Activated naive CD4-positive, alpha-beta T cell (primary cell): ENCODE results near the gene POLA2.

ENCODE experiments used
- DNase-seq, 4 experiments: peaks; one replicate each; lab custom pipeline; 2025; lab: John Stamatoyannopoulos, UW

POLA2 gene

DNA sequence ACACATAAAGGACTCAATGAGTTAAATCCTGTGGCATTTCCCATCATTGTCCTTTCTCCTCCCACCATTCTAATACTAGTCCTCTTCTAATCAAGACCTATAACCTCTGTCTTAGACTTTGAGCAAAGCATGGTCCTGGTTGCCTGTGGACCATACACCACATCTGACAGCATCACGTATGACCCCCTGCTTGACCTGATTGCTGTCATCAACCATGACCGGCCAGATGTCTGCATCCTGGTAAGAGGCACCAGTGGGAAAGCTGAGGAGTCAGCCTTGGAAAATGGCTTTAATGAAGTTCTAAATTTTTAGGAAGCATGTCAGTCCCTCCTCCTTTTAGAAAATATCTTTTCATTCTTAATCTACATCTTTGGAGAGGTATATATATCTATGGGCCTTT is 25.8 kb downstream of the POLA2 start:
- DNase-seq = no peak

- no peak for DNase-seq
These were observed 27.2 kb downstream of the POLA2 start for GRCh38 chr11:65288706-65289536.

DNA sequence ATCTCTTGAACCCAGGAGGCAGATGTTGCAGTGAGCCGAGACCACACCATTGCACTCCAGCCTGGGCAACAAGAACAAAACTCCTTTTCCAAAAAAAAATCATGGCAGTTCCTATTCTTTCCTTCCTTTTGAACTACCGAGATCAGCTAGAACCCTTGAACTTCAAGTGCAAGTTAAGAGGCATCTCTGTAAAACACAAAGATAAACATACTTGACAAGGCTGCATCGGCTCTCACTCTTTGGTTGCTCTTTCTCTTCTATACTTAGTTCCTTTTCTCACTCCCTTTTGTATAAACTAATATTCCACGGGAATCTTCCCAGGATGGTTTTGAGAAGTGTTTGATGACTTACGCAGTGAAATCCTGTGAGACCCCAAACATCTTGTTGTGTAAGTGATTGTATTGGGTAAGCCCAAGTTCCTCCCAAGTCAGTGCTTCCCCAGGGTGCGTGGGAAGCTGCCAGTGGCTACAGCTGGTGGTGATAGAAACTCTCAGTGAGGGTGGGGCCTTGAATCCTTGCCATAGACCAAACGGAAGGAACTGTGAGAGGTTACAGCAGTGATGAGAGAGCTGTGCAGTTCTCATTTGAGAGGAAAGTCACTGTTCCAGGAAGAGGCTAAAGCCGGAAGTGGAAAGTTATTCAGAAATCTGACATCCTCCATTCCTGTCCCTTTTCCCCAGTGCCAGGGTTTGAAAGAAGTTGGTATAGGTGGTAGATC is 28.8 kb downstream of the POLA2 start:
- DNase-seq = no peak

DNA sequence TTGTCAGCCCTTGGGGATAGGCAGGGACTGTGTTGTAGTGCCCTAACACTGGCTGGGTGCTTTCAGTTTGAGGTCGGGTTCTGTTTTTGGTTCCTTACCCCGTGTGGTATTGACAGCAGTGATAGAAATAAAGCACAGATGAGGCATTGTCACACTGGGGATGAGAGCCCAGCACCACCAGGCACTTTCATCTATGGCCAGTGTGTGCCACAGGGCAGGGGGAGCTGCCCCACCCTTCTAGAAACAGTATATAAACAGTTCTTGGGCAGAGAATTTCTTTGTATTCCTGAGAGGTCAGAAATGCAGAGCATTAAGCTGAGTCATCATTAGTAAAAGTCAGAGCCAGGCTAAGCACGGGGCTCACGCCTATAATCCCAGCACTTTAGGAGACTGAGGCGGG is 29.9 kb downstream of the POLA2 start:
- no peak for DNase-seq

DNA sequence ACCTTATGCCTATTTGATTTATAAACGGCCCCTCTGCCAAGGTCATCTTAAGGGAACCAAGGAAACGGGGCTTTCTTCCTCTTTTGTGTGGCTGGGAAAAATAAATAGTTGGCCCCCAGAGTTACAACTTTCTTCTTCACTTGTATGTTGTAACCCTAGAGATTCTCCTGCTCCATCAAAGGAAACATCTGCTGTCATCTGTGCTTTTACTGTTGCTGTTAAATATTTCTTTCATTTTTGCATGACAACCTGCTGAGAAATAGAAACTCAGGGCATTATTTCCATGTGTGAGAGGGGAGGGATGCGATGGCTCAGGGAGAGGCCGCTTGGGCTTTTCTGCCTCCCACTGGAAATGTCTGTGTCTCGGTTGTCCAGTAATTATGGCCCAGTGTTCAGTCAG is 31.1 kb downstream of the POLA2 start:
- no peak for DNase-seq

- no peak for DNase-seq
These were observed 32.2 kb downstream of the POLA2 start for GRCh38 chr11:65293909-65294381.

DNA sequence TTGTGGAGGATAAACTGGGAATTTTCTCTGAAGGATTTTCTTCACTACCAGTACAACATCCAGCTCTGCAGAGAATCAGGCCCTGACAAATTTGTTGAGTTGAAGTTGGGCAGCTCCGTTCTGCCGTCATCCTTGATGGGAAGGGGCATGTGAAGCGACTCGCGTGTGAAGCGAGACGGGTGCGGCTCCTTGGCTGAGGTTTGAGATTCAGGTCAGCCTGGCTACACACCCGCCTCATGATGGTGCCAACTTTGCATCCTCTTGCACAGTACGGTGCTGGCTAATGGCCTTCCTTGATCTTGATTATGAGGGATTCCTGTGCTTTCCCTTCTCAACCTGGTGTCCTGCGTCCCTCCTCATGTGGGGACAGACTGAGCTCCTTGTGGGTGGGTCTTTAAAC is 33.2 kb downstream of the POLA2 start:
- DNase-seq = no peak

DNA sequence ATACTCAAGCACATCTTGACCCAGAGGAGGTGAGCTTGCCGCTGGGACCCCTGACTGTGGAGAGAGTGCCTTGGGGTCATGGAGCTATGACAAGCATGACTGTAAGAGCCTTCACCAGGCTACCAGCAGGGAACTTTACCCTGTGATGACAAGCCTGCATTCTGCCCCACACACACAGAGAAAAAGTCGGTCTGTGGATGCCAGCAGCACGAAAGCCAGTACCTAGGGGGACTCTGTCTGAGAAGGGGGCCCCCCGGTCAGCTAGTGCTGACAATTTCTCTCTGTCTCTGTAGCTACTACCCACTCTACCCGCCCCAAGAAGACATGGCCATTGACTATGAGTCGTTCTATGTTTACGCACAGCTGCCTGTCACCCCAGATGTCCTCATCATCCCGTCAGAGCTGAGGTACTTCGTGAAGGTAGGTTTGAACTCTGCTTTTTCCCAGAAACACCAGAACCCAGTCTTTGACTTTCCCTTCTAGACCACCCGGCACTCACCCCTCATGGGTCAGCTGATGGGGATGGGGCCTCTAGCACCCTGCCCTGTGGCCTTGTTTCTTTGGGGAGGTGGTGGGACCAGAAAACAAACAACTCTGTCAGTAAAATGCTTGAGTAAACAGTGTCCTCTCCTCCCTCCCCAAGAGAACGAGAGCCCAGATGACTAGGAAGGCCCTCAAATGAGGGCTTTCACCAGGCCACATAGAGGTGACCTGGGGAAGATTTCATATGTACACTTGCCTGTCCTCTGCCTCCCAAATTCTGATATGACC is 34.0 kb downstream of the POLA2 start:
- no peak for DNase-seq

DNA sequence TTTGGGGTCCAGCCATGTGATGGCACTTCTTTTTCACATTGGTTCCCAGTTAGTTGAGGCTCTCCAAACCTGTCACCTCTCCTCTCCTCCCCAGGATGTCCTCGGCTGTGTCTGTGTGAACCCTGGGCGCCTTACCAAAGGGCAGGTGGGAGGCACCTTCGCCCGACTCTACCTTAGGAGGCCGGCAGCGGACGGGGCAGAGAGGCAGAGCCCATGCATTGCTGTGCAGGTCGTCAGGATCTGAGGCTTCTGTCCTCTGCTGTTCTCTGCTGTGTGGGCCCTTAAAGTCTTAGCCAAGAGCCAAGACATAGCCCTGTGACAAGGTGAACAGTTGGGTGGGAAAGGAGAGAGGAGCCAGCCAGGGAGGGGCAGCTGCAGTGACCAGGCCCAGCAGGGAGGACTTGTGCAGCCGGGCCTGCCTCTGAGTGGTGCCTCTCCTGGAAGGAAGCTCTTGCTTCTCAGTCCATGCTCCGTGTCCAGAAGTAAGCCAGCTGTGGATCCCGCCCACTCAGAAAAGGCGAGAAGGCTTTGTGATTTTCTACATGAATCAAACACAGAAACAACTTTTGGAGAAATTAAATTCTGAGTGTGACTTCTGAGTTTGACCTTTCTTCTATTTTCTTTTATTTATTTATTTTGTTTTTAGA is 35.4 kb downstream of the POLA2 start:
- no peak for DNase-seq

GRCh38 chr11:65298131-65298535 is 36.4 kb downstream of the POLA2 start:
- DNase-seq = no peak

DNA sequence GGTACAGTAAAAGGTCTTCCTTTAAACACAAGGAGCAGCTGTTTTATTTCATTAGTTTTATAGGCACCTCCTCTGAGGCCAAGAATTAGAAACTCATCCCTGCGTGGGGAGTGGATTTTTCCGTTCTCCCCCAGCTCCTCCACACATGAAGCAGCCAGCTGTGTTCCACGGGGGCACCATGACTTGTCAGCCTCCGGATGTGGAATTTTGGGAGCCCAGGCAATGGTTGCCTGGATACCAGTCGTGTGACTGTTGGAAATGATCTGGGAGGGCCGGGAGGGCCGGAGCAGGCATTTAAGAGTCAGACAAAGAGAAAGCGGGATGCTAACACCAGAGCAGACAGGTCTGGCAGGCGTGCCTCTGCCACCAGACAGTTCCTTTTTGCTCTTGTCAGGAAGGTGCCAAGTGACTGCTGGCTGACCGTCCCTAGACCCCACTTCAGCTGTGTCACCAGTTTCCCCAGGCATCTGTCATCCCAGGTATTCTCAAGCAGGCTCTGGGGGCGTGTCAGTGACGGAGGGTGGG is 37.0 kb downstream of the POLA2 start:
- no peak for DNase-seq

DNA sequence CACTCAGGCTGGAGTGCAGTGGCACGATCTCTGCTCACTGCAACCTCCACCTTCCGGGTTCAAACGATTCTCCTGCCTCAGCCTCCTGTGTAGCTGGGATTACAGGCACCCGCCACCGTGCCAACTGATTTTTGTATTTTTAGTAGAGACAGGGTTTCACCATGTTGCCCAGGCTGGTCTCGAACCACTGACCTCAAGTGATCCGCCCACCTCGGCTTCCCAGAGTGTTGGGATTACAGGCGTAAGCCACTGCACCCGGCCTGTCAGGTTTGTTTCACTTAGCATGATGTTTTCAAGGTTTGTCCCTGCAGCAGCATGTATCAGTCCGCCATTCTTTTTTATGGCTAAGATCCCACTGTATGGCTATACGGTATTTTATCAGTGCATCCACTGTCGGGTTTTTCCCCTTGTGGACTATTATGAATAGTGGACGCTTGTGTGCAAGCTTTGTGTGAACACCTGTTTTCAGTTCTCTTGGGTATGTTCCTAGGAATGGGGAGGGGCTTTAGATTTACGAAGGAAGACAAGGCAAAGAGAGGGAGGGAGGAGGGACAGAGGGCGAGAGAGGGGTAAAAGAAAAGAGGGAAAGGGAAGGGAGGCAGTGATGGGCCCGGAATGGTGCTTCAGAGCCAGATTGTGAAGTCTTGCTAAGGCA is 39.0 kb downstream of the POLA2 start:
- DNase-seq = no peak

DNA sequence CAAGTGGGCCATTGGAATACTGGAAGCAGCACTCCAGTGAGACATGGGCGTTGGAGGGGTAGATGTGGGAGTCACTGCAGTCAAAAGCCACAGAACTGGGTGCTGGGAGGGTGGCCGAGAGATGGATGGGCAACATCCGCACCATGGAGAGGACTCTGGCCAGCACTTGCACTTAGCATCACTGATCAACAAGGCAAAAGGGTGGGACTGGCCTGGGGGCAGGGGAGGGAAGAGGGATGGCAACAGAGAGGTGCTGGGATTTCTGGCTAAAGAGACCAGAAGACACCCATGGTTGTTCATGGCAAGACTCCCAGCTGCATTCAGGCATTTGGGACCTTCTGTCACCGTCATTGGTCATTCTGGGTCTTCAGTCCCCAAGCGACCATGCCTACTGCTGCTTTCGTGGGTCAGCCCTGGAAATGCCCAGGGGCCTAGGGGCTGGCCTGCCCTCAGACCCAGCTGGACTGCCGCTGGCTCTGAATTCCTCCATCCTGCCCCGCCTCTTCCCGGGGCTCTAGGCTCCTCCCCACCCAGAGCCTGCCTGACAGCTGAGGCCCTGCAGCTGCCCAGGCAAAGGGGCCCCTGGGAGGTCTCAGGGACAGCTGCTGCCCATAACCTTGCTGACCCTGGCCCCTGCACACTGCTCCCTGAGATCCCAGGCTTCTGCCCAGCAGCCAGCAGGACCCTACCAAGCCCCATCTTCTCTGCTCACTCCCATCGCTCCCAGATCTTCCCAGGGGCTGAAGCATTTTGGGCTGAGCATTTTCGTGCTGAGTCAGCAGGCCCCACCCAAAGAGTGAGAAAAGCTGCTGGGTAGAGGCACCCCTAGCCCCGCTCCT is 39.9 kb downstream of the POLA2 start:
- no peak for DNase-seq

- DNase-seq = no peak
These were observed 41.8 kb downstream of the POLA2 start for GRCh38 chr11:65303555-65303954.

DNA sequence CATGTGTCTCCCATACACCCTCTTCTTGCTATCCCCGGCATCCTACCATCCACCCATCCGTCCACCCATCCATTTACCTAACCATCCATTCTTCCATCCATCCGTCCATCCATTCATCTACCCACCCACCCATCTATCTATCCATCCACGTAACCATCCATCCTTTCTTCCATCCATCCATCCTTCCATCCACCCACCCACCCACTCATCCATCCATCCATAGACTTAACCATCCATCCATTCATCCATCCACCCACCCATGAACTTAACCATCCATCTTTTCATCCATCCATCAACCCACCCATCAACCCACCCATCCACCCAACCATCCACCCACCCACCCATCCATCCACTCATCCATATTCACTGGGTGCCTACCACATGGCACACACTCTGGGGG is 42.3 kb downstream of the POLA2 start:
- no peak for DNase-seq

DNA sequence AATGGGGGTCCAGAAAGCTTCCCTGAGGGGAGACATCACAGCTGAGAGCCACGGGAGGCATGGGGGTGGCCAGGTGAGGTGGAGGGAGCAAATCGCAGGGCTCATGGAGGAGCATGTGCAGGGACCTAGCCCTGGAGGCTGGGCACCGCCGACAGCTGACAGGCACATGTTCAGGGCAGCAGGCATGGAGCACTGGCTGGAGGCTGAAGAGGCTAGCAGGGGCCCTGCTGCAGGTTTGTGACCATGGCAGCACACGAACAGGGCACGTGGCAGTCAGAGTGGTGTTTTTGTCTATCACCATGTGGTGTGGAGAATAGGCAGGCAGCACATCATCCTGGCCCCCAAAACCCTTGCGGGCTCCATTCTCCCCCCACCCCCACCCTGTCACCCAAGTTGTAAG is 42.9 kb downstream of the POLA2 start:
- no peak for DNase-seq

GRCh38 chr11:65305501-65306268 is 43.9 kb downstream of the POLA2 start:
- no peak for DNase-seq

DNA sequence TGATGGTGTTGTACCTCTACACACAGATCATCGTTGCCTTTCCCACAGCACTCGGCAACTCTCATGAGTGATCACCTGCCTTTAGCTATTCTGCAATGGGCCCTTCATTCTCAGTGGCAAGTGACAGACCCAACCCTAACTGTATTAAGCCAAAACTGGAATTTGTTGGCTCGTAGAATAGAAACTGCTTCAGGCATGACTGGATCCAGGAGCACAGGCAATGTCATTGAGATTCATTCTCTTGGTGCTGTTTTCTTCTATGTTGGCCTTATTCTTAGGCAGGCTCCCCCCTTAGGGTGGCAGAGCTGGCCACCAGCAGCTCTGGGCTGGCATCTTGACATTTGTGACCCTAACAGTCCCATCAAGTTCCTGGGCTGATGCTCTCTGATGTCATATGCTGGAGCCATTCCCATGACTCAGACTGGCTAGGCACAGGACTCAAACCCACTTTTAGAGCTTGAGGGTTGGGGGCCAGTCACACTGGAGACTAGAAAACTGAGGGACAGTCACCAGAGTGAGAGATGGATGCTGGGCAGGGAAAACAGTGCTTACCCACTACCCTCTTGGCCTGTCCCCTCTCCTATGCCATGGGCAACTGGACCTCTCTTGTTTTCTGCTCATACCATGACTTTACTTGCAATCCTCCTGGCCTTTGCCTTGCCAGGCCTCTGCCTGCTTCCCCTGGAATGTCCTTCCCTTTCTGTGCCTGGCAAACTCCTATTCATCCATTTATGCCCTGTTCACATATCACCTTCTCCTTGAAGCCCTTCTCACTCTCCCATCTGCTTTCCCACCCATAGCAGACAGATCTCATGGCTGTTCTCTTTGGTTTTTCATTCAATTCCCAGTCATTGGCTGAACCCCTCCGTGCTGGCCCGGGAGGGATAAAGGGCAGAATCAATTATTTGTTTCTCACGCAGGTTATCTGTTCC is 45.8 kb downstream of the POLA2 start:
- no peak for DNase-seq
